Neural cell (in vitro differentiated cells): ENCODE measurements around the gene GUCA1A.

Experiments used
- EP300 ChIP-seq: fragments of 450-650 bp; conservative IDR thresholded peaks from 2 replicates; pipeline ENCODE4 v1.6.1; 2014; ENCODE audit warnings: antibody characterized with exemption, mild to moderate bottlenecking, moderate library complexity; ENCODE audit not compliant: poor library complexity, severe bottlenecking
- EZH2 ChIP-seq: fragments of 200-600, 300-800 bp; shearing (Covaris generic), sonication (generic); IDR thresholded peaks from 2 replicates; pipeline ENCODE4 v1.6.1; 2014; ENCODE audit warnings: antibody characterized with exemption, low read length, borderline replicate concordance, mild to moderate bottlenecking; ENCODE audit not compliant: insufficient read depth, poor library complexity, severe bottlenecking
- MXI1 ChIP-seq: fragments of 450-650 bp; conservative IDR thresholded peaks from 2 replicates; pipeline ENCODE4 v1.6.1; 2014; ENCODE audit warnings: antibody characterized with exemption, mild to moderate bottlenecking; ENCODE audit not compliant: poor library complexity, severe bottlenecking
- POLR2AphosphoS5 ChIP-seq: IDR thresholded peaks from 2 replicates; pipeline ENCODE4 v1.6.1; 2012
- RAD21 ChIP-seq: fragments of 450-650 bp; conservative IDR thresholded peaks from 2 replicates; pipeline ENCODE4 v1.6.1; 2014; ENCODE audit warnings: antibody characterized with exemption, mild to moderate bottlenecking, moderate library complexity
- SMC3 ChIP-seq: fragments of 450-650 bp; conservative IDR thresholded peaks from 2 replicates; pipeline ENCODE4 v1.6.1; 2014; ENCODE audit warnings: antibody characterized with exemption, mild to moderate bottlenecking, moderate library complexity; ENCODE audit not compliant: poor library complexity
- TAF1 ChIP-seq: IDR thresholded peaks from 2 replicates; pipeline ENCODE4 v1.6.1; 2012; ENCODE audit warnings: low read depth
- TF ChIP-seq, protein P1 (sequence below): fragments of 450-650 bp; IDR thresholded peaks from 2 replicates; pipeline ENCODE4 v1.5.1; 2014; ENCODE audit warnings: antibody characterized with exemption, mild to moderate bottlenecking, moderate library complexity; ENCODE audit not compliant: poor library complexity, severe bottlenecking
- TF ChIP-seq, protein P2 (sequence below): IDR thresholded peaks from 2 replicates; pipeline ENCODE4 v1.6.1; 2012; ENCODE audit warnings: borderline replicate concordance

- TF ChIP-seq, protein P1, sequence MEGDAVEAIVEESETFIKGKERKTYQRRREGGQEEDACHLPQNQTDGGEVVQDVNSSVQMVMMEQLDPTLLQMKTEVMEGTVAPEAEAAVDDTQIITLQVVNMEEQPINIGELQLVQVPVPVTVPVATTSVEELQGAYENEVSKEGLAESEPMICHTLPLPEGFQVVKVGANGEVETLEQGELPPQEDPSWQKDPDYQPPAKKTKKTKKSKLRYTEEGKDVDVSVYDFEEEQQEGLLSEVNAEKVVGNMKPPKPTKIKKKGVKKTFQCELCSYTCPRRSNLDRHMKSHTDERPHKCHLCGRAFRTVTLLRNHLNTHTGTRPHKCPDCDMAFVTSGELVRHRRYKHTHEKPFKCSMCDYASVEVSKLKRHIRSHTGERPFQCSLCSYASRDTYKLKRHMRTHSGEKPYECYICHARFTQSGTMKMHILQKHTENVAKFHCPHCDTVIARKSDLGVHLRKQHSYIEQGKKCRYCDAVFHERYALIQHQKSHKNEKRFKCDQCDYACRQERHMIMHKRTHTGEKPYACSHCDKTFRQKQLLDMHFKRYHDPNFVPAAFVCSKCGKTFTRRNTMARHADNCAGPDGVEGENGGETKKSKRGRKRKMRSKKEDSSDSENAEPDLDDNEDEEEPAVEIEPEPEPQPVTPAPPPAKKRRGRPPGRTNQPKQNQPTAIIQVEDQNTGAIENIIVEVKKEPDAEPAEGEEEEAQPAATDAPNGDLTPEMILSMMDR = no peak
- TF ChIP-seq EP300 (no peak), POLR2AphosphoS5 (no peak), TAF1 (no peak), RAD21 (no peak), SMC3 (no peak), MXI1 (no peak), EZH2 (no peak)
- TF ChIP-seq, protein P2, sequence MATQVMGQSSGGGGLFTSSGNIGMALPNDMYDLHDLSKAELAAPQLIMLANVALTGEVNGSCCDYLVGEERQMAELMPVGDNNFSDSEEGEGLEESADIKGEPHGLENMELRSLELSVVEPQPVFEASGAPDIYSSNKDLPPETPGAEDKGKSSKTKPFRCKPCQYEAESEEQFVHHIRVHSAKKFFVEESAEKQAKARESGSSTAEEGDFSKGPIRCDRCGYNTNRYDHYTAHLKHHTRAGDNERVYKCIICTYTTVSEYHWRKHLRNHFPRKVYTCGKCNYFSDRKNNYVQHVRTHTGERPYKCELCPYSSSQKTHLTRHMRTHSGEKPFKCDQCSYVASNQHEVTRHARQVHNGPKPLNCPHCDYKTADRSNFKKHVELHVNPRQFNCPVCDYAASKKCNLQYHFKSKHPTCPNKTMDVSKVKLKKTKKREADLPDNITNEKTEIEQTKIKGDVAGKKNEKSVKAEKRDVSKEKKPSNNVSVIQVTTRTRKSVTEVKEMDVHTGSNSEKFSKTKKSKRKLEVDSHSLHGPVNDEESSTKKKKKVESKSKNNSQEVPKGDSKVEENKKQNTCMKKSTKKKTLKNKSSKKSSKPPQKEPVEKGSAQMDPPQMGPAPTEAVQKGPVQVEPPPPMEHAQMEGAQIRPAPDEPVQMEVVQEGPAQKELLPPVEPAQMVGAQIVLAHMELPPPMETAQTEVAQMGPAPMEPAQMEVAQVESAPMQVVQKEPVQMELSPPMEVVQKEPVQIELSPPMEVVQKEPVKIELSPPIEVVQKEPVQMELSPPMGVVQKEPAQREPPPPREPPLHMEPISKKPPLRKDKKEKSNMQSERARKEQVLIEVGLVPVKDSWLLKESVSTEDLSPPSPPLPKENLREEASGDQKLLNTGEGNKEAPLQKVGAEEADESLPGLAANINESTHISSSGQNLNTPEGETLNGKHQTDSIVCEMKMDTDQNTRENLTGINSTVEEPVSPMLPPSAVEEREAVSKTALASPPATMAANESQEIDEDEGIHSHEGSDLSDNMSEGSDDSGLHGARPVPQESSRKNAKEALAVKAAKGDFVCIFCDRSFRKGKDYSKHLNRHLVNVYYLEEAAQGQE = no peak
Measured at GRCh38 chr6:42203183-42203582, 30.0 kb downstream of the GUCA1A start.
